Fibroblast of villous mesenchyme (primary cell): ENCODE results near the gene STK39. TPM values are rescaled to one million over a fixed set of nuclear protein-coding genes. Genes with fewer than 3 reads are reported as not detected.

Experiments used
- DNase-seq: peaks from one replicate; pipeline ENCODE4 v3.0.0-alpha.2; 2010; ENCODE audit warnings: low read depth
- H3K4me3 ChIP-seq: 2 replicates; pipeline ENCODE4 v1.5.1; 2011; ENCODE audit warnings: low read depth, mild to moderate bottlenecking, low read length
- CTCF ChIP-seq: IDR thresholded peaks from 2 replicates; pipeline ENCODE4 v1.5.1; 2012; ENCODE audit warnings: low read depth, mild to moderate bottlenecking, low read length; ENCODE audit not compliant: insufficient read depth
- total RNA-seq: library from RNA; depleted of rRNA; stranded (reverse); fragments of >200 nt; gene quantifications from 2 replicates; pipeline ENCODE4 v1.2.3, GENCODE V29; 2012

Gene STK39
- total RNA-seq, 1 donor = 27.2 TPM

GRCh38 chr2:168179592-168179991 is 67.8 kb downstream of the STK39 start:
- no peak for DNase-seq
- no peak for TF ChIP-seq CTCF
- H3K4me3 ChIP-seq = no peak overlapping the region

- no peak for DNase-seq
- TF ChIP-seq CTCF = no peak
- H3K4me3 ChIP-seq = no peak overlapping the region
These were observed 68.7 kb downstream of the STK39 start for GRCh38 chr2:168178520-168179324.

- TF ChIP-seq CTCF = no peak
- H3K4me3 ChIP-seq = no peak overlapping the region
- DNase-seq = no peak
These were observed 71.0 kb downstream of the STK39 start for GRCh38 chr2:168176402-168176801.

- DNase-seq = no peak
- H3K4me3 ChIP-seq = no peak overlapping the region
- TF ChIP-seq CTCF = no peak
These were observed 71.9 kb downstream of the STK39 start for GRCh38 chr2:168175469-168175868.

GRCh38 chr2:168174756-168175155 is 72.6 kb downstream of the STK39 start:
- TF ChIP-seq CTCF = no peak
- no peak overlapping the region for H3K4me3 ChIP-seq
- DNase-seq = no peak

- H3K4me3 ChIP-seq = no peak overlapping the region
- no peak for DNase-seq
- no peak for TF ChIP-seq CTCF
These were observed 75.3 kb downstream of the STK39 start for GRCh38 chr2:168172071-168172470.

GRCh38 chr2:168171059-168171762 is 76.2 kb downstream of the STK39 start:
- TF ChIP-seq CTCF = no peak
- no peak for DNase-seq
- no peak overlapping the region for H3K4me3 ChIP-seq
